Sigmoid colon (tissue), 4 donors: ENCODE measurements around the gene TCTA.

ENCODE experiments used
- CTCF ChIP-seq, 4 experiments: fragments of 450-650 bp in 3 of 4; fragments of 200-600 bp in 1 of 4; IDR thresholded peaks; one replicate each; pipeline ENCODE4 v1.5.1; 2016 to 2019; ENCODE audit warnings: antibody characterized with exemption in 4 of 4, mild to moderate bottlenecking in 3 of 4, moderate library complexity in 2 of 4
- POLR2A ChIP-seq, 2 donors: fragments of 450-650 bp; IDR thresholded peaks; one replicate each; pipeline ENCODE4 v1.6.1; 2016; ENCODE audit warnings: antibody characterized with exemption in 2 of 2, mild to moderate bottlenecking in 2 of 2, moderate library complexity in 2 of 2
- POLR2AphosphoS5 ChIP-seq, 4 donors: sonication (generic); formaldehyde crosslinking; IDR thresholded peaks; one replicate each; pipeline ENCODE4 v1.6.1; 2017; ENCODE audit warnings: antibody characterized with exemption in 4 of 4

GRCh38 chr3:49386056-49386756 lies 26.0 kb upstream of the TCTA start:
- TF ChIP-seq POLR2AphosphoS5 (IDR thresholded peaks at IDR 0.05) = no peak
- TF ChIP-seq CTCF (IDR thresholded peaks at IDR 0.05) = no peak
- TF ChIP-seq POLR2A (IDR thresholded peaks at IDR 0.05) = no peak
